HG03095 (cell line): ENCODE measurements around the gene STX19.
A peak's percentile ranks its signal among the peaks of the same experiment; 100 is the strongest.
"Not testable (repeated sequence)": the region's sequence is repeated elsewhere in the genome, so short reads cannot be mapped to it uniquely, and the experiment has no call there.

ENCODE experiments used
- ATAC-seq: cut with Tn5 transposase; IDR thresholded peaks from one replicate; pipeline ENCODE4 v1.9.1; 2021; ENCODE audit warnings: moderate library complexity; ENCODE audit not compliant: unreplicated experiment

The STX19 gene

DNA sequence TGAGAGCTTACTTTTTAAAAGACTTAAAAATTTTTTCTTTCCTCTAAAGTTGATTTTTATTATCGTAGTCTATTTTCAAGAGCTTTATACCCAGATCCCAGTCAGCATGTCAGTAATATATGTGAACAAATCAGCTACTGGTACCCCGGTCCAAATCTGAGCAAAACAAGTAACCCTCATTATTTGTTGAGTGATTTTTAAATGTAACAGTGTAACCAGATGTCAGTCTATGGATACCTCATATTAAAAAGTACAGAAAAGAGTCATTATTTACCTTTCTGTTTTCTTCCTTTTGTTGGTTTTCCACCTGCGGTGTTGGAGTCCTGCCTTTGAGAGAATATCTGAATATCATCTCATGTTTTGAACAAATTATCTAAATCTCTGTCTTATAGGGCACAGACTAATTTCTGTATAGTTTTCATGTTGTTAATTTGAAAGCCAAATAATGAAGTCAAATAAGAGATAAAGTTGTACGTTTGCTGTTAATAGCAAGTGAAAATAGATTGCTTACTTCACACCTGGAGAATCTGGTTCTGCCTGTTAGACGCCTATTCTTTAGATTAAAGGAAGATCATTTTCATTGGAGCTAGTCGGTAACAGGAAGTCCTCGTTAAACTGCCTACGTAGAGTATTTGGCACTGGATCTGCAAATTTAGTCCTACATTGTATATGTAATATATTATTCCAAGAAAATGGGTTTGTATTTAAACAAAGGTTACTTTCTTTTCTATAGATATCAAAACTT is at the start of gene STX19:
Gene STX19 (minus strand): TSS at position 505 of the 745 bp plus-strand sequence. CDS start 13,328 bp downstream, outside the sequence.
- no peak for ATAC-seq

- no peak for ATAC-seq
Observed at GRCh38 chr3:94076055-94076454, 47.7 kb upstream of the STX19 start.

- peak; percentile 85 for ATAC-seq
Observed at GRCh38 chr3:94071713-94072284, 43.4 kb upstream of the STX19 start.

- ATAC-seq, result peak; percentile 67
Observed at GRCh38 chr3:94070341-94070911, 42.0 kb upstream of the STX19 start.

DNA sequence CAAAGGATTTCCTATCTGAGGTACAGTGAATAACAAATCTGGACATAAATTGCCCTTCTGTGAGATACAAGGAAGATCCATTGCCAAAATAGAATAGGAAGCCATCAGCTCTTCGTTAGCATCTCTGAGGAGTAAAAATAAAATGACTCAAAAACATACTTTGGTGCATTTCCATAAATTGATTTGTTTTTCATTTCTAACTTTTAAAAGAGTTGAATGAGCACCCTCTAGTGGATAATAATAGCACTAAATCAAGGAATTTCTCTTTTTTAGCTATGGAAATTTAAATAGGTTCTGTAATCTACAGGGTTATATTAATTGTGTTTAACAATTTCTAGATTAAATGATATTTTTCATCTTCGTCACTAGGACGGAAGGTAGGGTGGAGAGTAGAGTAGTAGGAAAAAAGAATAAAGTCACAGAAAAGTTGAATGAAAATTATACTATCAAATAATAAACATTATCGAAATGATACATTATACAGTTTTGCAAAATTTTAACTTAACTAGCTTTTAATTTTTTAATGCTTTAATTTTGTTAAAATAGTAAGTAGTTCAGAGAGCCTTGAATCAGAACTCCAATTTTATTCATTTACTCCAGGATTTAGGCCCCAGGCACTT is 40.9 kb upstream of the STX19 start:
- ATAC-seq, result no peak

DNA sequence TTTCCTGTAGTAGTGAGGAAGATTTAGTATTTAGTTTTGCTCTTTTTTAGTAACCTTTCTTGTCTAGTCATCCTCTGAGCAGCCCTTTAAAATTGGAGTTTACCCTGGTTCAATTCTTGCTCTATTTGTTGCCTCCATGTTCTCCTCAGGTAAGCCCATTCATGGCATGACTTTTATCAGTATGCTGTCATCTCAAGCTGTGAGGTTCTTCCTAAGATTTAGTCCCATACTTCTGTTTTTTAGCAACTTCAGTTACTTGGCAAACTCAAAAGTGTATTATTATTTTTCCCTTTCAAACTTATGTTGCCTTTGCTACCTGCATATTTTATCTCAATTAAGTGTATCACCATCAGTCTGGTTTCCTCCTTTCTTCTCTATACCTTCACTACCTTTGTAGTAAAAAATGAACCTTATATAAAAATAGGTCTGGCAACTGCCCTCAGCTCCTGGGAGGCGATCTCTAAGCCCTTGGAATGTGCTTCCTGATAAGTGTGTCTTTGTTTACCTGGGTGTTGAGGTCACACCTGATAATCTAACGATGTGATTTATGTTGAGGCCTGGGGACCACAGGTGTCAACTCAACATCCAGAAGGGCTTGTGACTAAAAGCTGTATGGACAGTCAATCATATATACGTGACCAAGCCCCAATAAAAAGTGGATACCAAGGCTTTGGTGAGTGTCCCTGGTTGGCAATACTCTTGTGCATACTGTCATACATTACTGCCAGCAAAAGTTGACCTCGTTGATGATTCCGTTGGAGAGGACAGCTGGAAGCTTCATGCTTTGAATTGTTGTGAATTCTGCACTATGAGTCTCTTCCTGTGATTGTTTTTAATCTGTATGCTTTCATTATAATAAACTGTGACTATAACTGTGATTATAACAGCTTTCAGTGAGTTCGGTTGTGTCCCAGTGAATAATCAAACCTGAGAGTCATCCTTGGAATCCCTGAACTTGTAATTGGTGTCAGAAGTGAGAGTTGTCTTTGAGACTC is 38.4 kb upstream of the STX19 start:
- ATAC-seq, result no peak

- no peak for ATAC-seq
Observed at GRCh38 chr3:94065819-94066480, 37.6 kb upstream of the STX19 start.

GRCh38 chr3:94065122-94065521 is 36.7 kb upstream of the STX19 start:
- no peak for ATAC-seq

GRCh38 chr3:94064243-94064860 is 36.0 kb upstream of the STX19 start:
- no peak for ATAC-seq

DNA sequence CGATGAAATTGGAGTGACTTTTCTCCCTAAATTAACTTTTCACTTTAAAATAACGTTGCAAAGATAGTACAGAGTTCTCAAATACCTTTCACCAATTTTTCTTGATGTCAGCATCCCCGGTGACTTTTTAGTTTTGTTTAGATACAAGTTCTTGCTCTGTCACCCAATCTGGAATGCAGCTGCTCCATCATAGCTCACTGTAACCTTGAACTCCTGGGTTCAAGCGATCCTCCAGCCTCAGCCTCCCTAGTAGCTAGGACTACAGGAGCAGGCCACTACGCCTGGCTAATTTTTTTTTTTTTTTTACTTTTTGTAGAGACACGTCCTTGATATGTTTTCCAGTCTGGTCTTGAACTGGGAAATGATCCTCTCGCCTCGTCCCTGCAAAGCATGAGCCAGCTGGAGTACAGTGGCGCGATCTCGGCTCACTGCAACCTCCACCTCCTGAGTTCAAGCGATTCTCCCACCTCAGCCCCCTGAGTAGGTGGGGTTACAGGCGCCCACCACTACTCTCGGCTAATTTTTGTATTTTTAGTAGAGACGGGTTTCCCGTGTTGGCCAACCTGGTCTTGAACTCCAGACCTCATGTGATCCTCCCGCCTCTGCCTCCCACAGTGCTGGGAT is 35.2 kb upstream of the STX19 start:
- no peak for ATAC-seq

DNA sequence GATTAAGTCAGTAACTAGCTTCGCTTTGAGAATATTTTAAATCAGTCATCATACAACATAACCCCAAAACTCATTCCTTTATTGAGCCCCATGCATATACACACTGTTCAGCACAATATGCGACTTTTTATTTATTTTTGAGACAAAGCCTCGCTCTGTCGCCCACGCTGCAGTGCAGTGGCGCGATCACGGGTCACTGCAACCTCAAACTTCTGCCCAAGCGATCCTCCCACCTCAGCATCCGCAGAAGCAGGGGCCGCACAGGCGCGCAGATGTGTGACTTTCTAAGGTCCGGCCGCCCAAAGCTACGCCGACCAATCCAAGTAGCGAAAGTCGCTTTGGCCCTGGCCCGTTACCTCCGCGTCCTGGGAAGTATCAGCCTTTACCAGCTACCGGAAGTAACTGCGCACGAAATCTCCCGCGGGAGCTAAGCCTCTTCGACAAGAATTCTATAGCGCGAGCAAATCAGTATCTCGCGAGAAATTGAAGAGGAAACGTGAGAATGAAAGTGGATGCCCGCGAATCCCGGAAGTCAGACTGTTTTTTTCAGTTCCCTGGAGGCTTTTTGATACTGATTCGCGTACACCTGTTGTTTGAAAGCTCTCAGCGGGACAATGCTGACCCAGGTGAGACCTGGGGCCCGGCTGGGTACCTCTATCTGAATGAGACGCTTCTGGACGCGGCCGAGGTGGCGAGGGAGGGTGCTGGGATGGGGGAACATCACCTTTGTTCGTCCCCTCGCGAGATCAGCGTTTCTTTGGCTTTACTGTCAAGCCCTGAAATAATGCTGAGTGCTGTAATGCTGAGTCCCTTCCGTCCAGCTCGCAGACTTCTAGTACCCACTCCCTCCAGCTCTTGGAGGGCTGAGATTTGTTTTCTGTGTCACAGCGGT is 34.4 kb upstream of the STX19 start, which contains the start of the genes DHFR2 and NSUN3:
Gene DHFR2 (minus strand): TSS at position 404 of the 892 bp plus-strand sequence. CDS start 1,405 bp downstream, outside the sequence.
Gene NSUN3 (plus strand): TSS at position 549 of the 892 bp plus-strand sequence. CDS start 66 bp downstream, at position 615.
- peak; percentile 93 for ATAC-seq

GRCh38 chr3:94061297-94061696 is 32.9 kb upstream of the STX19 start:
- ATAC-seq, result no peak

DNA sequence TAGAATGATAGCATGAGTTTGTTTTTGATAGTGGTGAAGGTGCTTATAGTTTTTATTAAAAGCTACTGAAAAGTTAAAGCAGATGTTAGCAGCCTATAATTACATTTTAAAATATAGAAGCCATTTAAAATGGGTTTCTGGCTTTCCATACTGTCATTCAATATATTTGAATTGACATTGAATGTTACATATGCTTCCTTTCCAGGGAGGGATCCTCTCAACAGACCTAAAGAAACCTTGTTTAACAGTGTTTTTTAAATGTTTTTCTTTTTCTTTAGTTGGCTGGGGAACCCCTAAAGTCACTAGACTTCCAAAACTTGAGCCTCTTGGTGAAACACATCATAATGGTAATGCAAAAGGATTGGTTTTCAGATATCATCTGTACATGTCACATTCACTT is 22.1 kb upstream of the STX19 start:
- ATAC-seq, result no peak

GRCh38 chr3:94049267-94049666 is 20.9 kb upstream of the STX19 start:
- ATAC-seq, result no peak

GRCh38 chr3:94046533-94046932 is 18.1 kb upstream of the STX19 start:
- ATAC-seq, result no peak

GRCh38 chr3:94044100-94044936 is 15.9 kb upstream of the STX19 start:
- not testable (repeated sequence) for ATAC-seq

- no peak for ATAC-seq
Observed at GRCh38 chr3:94043285-94043684, 14.9 kb upstream of the STX19 start.
